22Rv1 (cell line): Measurements from ENCODE around the gene UBE3A.

Experiments used
- CTCF ChIP-seq: fragments of 450-650 bp; IDR thresholded peaks from 2 replicates; pipeline ENCODE4 v1.5.1; 2017; ENCODE audit warnings: mild to moderate bottlenecking
- ZFX ChIP-seq: fragments of 450-650 bp; IDR thresholded peaks from 2 replicates; pipeline ENCODE4 v1.6.1; 2017; ENCODE audit warnings: antibody characterized with exemption, borderline replicate concordance

- TF ChIP-seq CTCF (no peak), ZFX (no peak)
These were observed 11.0 kb downstream of the UBE3A start for GRCh38 chr15:25427861-25428260.
